ENCODE results near the gene RFC1. TPM values are rescaled to one million over a fixed set of nuclear protein-coding genes. Genes with fewer than 3 reads are reported as not detected.
"Not testable (repeated sequence)": the region's sequence is repeated elsewhere in the genome, so short reads cannot be mapped to it uniquely, and the experiment has no call there.

Gene RFC1
- polyA plus RNA-seq, 2 donors: 5.2 to 13.3 TPM

GRCh38 chr4:39357002-39357401 lies 9.2 kb downstream of the RFC1 start:
- H3K4me3 ChIP-seq (ENCODE audit: low read depth in 1 of 2, low read length in 2 of 2): no peak overlapping the region
- no peaks in the 10 kb centered on the region for H3K4me1 ChIP-seq (ENCODE audit: control insufficient read depth in 2 of 2, insufficient read depth in 2 of 2, low read length in 1 of 2)
- no peaks in the 10 kb centered on the region for H3K36me3 ChIP-seq (ENCODE audit: control insufficient read depth in 2 of 2, insufficient read depth in 2 of 2, low read length in 1 of 2)
- no peaks in the 10 kb centered on the region for H3K9me3 ChIP-seq (ENCODE audit: control insufficient read depth in 2 of 2, insufficient read depth in 1 of 2, low read depth in 1 of 2, low read length in 1 of 2)
- WGBS, 2 donors: 83 to 89% methylated on average over 1 of the region's 1 CpG
- H3K27ac ChIP-seq (ENCODE audit: low read depth in 2 of 2, low read length in 1 of 2): no peak overlapping the region
- no peaks in the 10 kb centered on the region for H3K27me3 ChIP-seq (ENCODE audit: control insufficient read depth in 1 of 2, insufficient read depth in 2 of 2, low read length in 2 of 2)

GRCh38 chr4:39354254-39354552 lies 12.0 kb downstream of the RFC1 start:
- peak overlapping the region; percentile 57 to 70 for H3K27ac ChIP-seq (ENCODE audit: low read depth in 2 of 2, low read length in 1 of 2)
- 9 to 17% methylated on average over 1 of the region's 1 CpG for WGBS, 2 donors
- peak overlapping the region in 1 of 2 donors; percentile 33 for H3K4me3 ChIP-seq (ENCODE audit: low read depth in 1 of 2, low read length in 2 of 2)
- H3K27me3 ChIP-seq (ENCODE audit: control insufficient read depth in 1 of 2, insufficient read depth in 2 of 2, low read length in 2 of 2): no peaks in the 10 kb centered on the region
- H3K9me3 ChIP-seq (ENCODE audit: control insufficient read depth in 2 of 2, insufficient read depth in 1 of 2, low read depth in 1 of 2, low read length in 1 of 2): no peaks in the 10 kb centered on the region
- no peaks in the 10 kb centered on the region for H3K4me1 ChIP-seq (ENCODE audit: control insufficient read depth in 2 of 2, insufficient read depth in 2 of 2, low read length in 1 of 2)
- H3K36me3 ChIP-seq (ENCODE audit: control insufficient read depth in 2 of 2, insufficient read depth in 2 of 2, low read length in 1 of 2): no peaks in the 10 kb centered on the region

DNA sequence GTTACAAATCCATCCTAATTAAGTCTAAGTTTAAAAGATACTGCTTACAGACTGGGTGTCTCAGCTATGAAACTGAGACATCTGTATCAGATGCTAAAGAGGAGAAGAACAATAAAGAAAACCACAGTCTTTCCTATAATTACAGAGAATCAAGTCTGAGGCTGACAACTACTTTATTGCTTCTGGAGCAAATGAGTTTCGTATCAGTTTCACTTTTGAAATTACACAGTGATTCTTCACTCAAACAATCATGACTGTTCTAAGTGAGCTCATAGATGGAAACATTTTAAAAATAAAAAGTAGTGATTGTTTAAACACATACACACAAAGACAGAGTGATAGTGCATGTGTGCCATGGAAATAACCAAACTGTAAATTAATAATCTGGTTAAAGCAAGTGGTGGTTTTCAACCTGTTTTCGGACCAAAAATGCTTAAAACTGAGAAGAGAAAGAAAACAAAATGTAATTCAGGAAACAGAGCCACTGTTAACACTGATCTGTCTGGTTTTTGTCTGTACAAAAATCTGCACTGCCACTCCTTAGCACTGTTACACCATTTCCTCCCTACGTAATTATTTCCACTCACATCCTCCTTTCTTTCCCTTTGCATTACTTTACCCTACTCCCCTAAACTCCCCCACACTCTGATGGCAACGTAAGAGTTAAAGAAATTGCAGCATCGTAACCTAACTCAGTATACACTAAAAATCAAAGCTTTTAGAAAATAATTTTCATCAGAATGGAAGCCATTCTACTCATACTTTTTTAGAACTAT lies 12.5 kb downstream of the RFC1 start:
- H3K4me3 ChIP-seq (ENCODE audit: low read depth in 1 of 2, low read length in 2 of 2): peak overlapping the region in 1 of 2 donors; percentile 33
- 10 to 21% methylated on average over 5 of the region's 5 CpGs for WGBS, 2 donors

GRCh38 chr4:39353149-39353477 lies 13.0 kb downstream of the RFC1 start:
- not testable (repeated sequence) for H3K36me3 ChIP-seq (ENCODE audit: control insufficient read depth in 2 of 2, insufficient read depth in 2 of 2, low read length in 1 of 2); H3K9me3 ChIP-seq (ENCODE audit: control insufficient read depth in 2 of 2, insufficient read depth in 1 of 2, low read depth in 1 of 2, low read length in 1 of 2); H3K4me1 ChIP-seq (ENCODE audit: control insufficient read depth in 2 of 2, insufficient read depth in 2 of 2, low read length in 1 of 2); H3K27me3 ChIP-seq (ENCODE audit: control insufficient read depth in 1 of 2, insufficient read depth in 2 of 2, low read length in 2 of 2)
- WGBS, 2 donors: 35 to 68% methylated on average over 6 of the region's 6 CpGs
- Histone ChIP-seq H3K27ac (ENCODE audit: low read depth in 2 of 2, low read length in 1 of 2) (peak overlapping the region in 1 of 2 donors; percentile 55), H3K4me3 (ENCODE audit: low read depth in 1 of 2, low read length in 2 of 2) (peak overlapping the region in 1 of 2 donors; percentile 33)

More for the DNA sequence above, 12.5 kb downstream of the RFC1 start:
- no peaks in the 10 kb centered on the region for H3K4me1 ChIP-seq (ENCODE audit: control insufficient read depth in 2 of 2, insufficient read depth in 2 of 2, low read length in 1 of 2)
- H3K27ac ChIP-seq (ENCODE audit: low read depth in 2 of 2, low read length in 1 of 2): peak overlapping the region in 1 of 2 donors; percentile 70
- H3K9me3 ChIP-seq (ENCODE audit: control insufficient read depth in 2 of 2, insufficient read depth in 1 of 2, low read depth in 1 of 2, low read length in 1 of 2): no peaks in the 10 kb centered on the region
- no peaks in the 10 kb centered on the region for H3K36me3 ChIP-seq (ENCODE audit: control insufficient read depth in 2 of 2, insufficient read depth in 2 of 2, low read length in 1 of 2)
- no peaks in the 10 kb centered on the region for H3K27me3 ChIP-seq (ENCODE audit: control insufficient read depth in 1 of 2, insufficient read depth in 2 of 2, low read length in 2 of 2)

GRCh38 chr4:39349326-39349725 lies 16.8 kb downstream of the RFC1 start:
- H3K36me3 ChIP-seq (ENCODE audit: control insufficient read depth in 2 of 2, insufficient read depth in 2 of 2, low read length in 1 of 2): no peaks in the 10 kb centered on the region
- no peaks in the 10 kb centered on the region for H3K4me1 ChIP-seq (ENCODE audit: control insufficient read depth in 2 of 2, insufficient read depth in 2 of 2, low read length in 1 of 2)
- H3K27ac ChIP-seq (ENCODE audit: low read depth in 2 of 2, low read length in 1 of 2): no peak overlapping the region
- 94 to 95% methylated on average over 2 of the region's 2 CpGs for WGBS, 2 donors
- H3K9me3 ChIP-seq (ENCODE audit: control insufficient read depth in 2 of 2, insufficient read depth in 1 of 2, low read depth in 1 of 2, low read length in 1 of 2): no peaks in the 10 kb centered on the region
- H3K4me3 ChIP-seq (ENCODE audit: low read depth in 1 of 2, low read length in 2 of 2): no peak overlapping the region
- H3K27me3 ChIP-seq (ENCODE audit: control insufficient read depth in 1 of 2, insufficient read depth in 2 of 2, low read length in 2 of 2): no peaks in the 10 kb centered on the region

GRCh38 chr4:39348371-39349315 lies 17.5 kb downstream of the RFC1 start:
- Histone ChIP-seq H3K36me3 (ENCODE audit: control insufficient read depth in 2 of 2, insufficient read depth in 2 of 2, low read length in 1 of 2) (no peaks in the 10 kb centered on the region), H3K4me3 (ENCODE audit: low read depth in 1 of 2, low read length in 2 of 2) (no peak overlapping the region), H3K9me3 (ENCODE audit: control insufficient read depth in 2 of 2, insufficient read depth in 1 of 2, low read depth in 1 of 2, low read length in 1 of 2) (no peaks in the 10 kb centered on the region), H3K27ac (ENCODE audit: low read depth in 2 of 2, low read length in 1 of 2) (no peak overlapping the region), H3K4me1 (ENCODE audit: control insufficient read depth in 2 of 2, insufficient read depth in 2 of 2, low read length in 1 of 2) (no peaks in the 10 kb centered on the region), H3K27me3 (ENCODE audit: control insufficient read depth in 1 of 2, insufficient read depth in 2 of 2, low read length in 2 of 2) (no peaks in the 10 kb centered on the region)
- WGBS, 2 donors: 93 to 95% methylated on average over 4 of the region's 4 CpGs

DNA sequence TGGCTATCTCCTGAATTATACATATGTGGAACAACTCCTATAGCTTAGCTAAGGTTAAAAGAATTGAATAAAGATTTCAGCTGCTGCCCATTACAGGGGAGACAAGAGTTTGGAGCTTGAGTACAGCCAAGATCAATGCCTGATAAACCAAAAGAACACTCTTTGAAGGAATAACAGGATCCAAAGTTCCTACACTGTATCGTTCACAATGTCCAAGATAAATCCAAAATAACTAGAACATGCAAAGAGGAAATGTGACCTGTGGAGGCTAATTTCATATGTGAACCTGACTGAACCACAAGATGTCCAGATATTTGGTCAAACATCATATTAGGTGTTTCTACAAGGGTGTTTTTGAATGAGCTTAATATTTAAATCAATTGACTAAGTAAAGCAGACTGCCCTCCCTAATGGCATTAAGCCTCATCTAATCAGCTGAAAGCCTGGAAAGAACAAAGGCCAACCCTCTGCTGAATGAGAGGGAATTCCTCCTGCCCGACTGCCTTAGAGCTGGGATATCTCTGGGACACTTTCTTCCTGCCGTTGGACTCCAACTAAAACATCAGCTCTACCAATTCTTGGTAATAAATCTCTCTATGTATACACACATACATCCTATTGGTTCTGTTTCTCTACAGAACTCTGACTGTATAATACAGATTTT lies 19.2 kb downstream of the RFC1 start:
- Histone ChIP-seq H3K4me3 (ENCODE audit: low read depth in 1 of 2, low read length in 2 of 2) (no peak overlapping the region), H3K9me3 (ENCODE audit: control insufficient read depth in 2 of 2, insufficient read depth in 1 of 2, low read depth in 1 of 2, low read length in 1 of 2) (no peaks in the 10 kb centered on the region), H3K27ac (ENCODE audit: low read depth in 2 of 2, low read length in 1 of 2) (no peak overlapping the region), H3K4me1 (ENCODE audit: control insufficient read depth in 2 of 2, insufficient read depth in 2 of 2, low read length in 1 of 2) (no peaks in the 10 kb centered on the region), H3K27me3 (ENCODE audit: control insufficient read depth in 1 of 2, insufficient read depth in 2 of 2, low read length in 2 of 2) (no peaks in the 10 kb centered on the region), H3K36me3 (ENCODE audit: control insufficient read depth in 2 of 2, insufficient read depth in 2 of 2, low read length in 1 of 2) (no peaks in the 10 kb centered on the region)
- WGBS, 2 donors: 70 to 84% methylated on average over 3 of the region's 3 CpGs

- Histone ChIP-seq H3K4me1 (ENCODE audit: control insufficient read depth in 2 of 2, insufficient read depth in 2 of 2, low read length in 1 of 2) (no peaks in the 10 kb centered on the region), H3K36me3 (ENCODE audit: control insufficient read depth in 2 of 2, insufficient read depth in 2 of 2, low read length in 1 of 2) (no peaks in the 10 kb centered on the region), H3K27ac (ENCODE audit: low read depth in 2 of 2, low read length in 1 of 2) (no peak overlapping the region), H3K27me3 (ENCODE audit: control insufficient read depth in 1 of 2, insufficient read depth in 2 of 2, low read length in 2 of 2) (no peaks in the 10 kb centered on the region), H3K9me3 (ENCODE audit: control insufficient read depth in 2 of 2, insufficient read depth in 1 of 2, low read depth in 1 of 2, low read length in 1 of 2) (no peaks in the 10 kb centered on the region), H3K4me3 (ENCODE audit: low read depth in 1 of 2, low read length in 2 of 2) (no peak overlapping the region)
- 93 to 95% methylated on average over 7 of the region's 7 CpGs for WGBS, 2 donors
These were observed 23.4 kb downstream of the RFC1 start for GRCh38 chr4:39342731-39343130.

GRCh38 chr4:39341075-39341725 lies 25.0 kb downstream of the RFC1 start:
- Histone ChIP-seq H3K4me1 (ENCODE audit: control insufficient read depth in 2 of 2, insufficient read depth in 2 of 2, low read length in 1 of 2) (no peaks in the 10 kb centered on the region), H3K36me3 (ENCODE audit: control insufficient read depth in 2 of 2, insufficient read depth in 2 of 2, low read length in 1 of 2) (no peaks in the 10 kb centered on the region), H3K4me3 (ENCODE audit: low read depth in 1 of 2, low read length in 2 of 2) (no peak overlapping the region), H3K27me3 (ENCODE audit: control insufficient read depth in 1 of 2, insufficient read depth in 2 of 2, low read length in 2 of 2) (no peaks in the 10 kb centered on the region), H3K27ac (ENCODE audit: low read depth in 2 of 2, low read length in 1 of 2) (no peak overlapping the region), H3K9me3 (ENCODE audit: control insufficient read depth in 2 of 2, insufficient read depth in 1 of 2, low read depth in 1 of 2, low read length in 1 of 2) (no peaks in the 10 kb centered on the region)
- WGBS, 2 donors: 71 to 80% methylated on average over 8 of the region's 8 CpGs
